Choroid plexus epithelial cell (primary cell): Measurements from ENCODE around the gene ZNF800.

Source experiments
- DNase-seq: peaks from one replicate; pipeline ENCODE4 v3.0.0-alpha.2; 2010; ENCODE audit warnings: low read depth
- H3K4me3 ChIP-seq: 2 replicates; pipeline ENCODE4 v1.5.1; 2011; ENCODE audit warnings: low read depth, mild to moderate bottlenecking, control low read depth, low read length, moderate library complexity
- CTCF ChIP-seq: conservative IDR thresholded peaks from 2 replicates; pipeline ENCODE4 v1.5.1; 2011; ENCODE audit warnings: low read depth, mild to moderate bottlenecking, control low read depth, inconsistent platforms, low read length, moderate library complexity

Gene ZNF800

GRCh38 chr7:127418459-127418858, 26.0 kb upstream of the ZNF800 start:
- no peak for TF ChIP-seq CTCF
- no peak for DNase-seq

GRCh38 chr7:127417346-127417745, 24.8 kb upstream of the ZNF800 start:
- DNase-seq, result no peak
- no peak for TF ChIP-seq CTCF
- H3K4me3 ChIP-seq, result no peak overlapping the region

More at GRCh38 chr7:127418459-127418858, 26.0 kb upstream of the ZNF800 start:
- H3K4me3 ChIP-seq, result no peak overlapping the region

- H3K4me3 ChIP-seq, result no peak overlapping the region
- no peak for TF ChIP-seq CTCF
- DNase-seq, result no peak
These were observed 22.7 kb upstream of the ZNF800 start for GRCh38 chr7:127415060-127415742.

GRCh38 chr7:127413962-127414361, 21.5 kb upstream of the ZNF800 start:
- TF ChIP-seq CTCF, result no peak
- DNase-seq, result no peak
- H3K4me3 ChIP-seq, result no peak overlapping the region

GRCh38 chr7:127413326-127413725, 20.8 kb upstream of the ZNF800 start:
- TF ChIP-seq CTCF, result no peak
- H3K4me3 ChIP-seq, result no peak overlapping the region
- DNase-seq, result no peak

- no peak for DNase-seq
- no peak for TF ChIP-seq CTCF
- no peak overlapping the region for H3K4me3 ChIP-seq
These were observed 18.7 kb upstream of the ZNF800 start for GRCh38 chr7:127411176-127411575.

GRCh38 chr7:127409629-127410028, 17.1 kb upstream of the ZNF800 start:
- TF ChIP-seq CTCF, result peak; percentile 40
- peak; percentile 26 for DNase-seq
- H3K4me3 ChIP-seq, result no peak overlapping the region
